Brain microvascular endothelial cell (primary cell): Measurements from ENCODE around the gene DNAH17.

Experiments
- DNase-seq: peaks from one replicate; pipeline ENCODE4 v3.0.0-alpha.2; 2020
- H3K27ac ChIP-seq: fragments of 250-450 bp; sonication (Bioruptor Pico); 2 replicates; pipeline ENCODE4 v1.5.1; 2020; ENCODE audit warnings: mild to moderate bottlenecking, moderate library complexity
- H3K27me3 ChIP-seq: fragments of 250-450 bp; sonication (Bioruptor Pico); replicated peaks from 2 replicates; pipeline ENCODE4 v1.5.1; 2020; ENCODE audit warnings: mild to moderate bottlenecking
- H3K36me3 ChIP-seq: fragments of 250-450 bp; sonication (Bioruptor Pico); replicated peaks from 2 replicates; pipeline ENCODE4 v1.5.1; 2020; ENCODE audit warnings: mild to moderate bottlenecking
- H3K4me3 ChIP-seq: 2 replicates; pipeline ENCODE4 v1.5.1; 2011; ENCODE audit warnings: low read depth, mild to moderate bottlenecking, control low read depth, low read length, moderate library complexity
- CTCF ChIP-seq: IDR thresholded peaks from 2 replicates; pipeline ENCODE4 v1.5.1; 2011; ENCODE audit warnings: low read depth, mild to moderate bottlenecking, moderate library complexity, low read length, control low read depth, inconsistent platforms; ENCODE audit errors: missing control alignments
- in situ Hi-C: cut with HindIII; loops from 2 replicates; pipeline ENCODE4 v1.10.0; 2017; ENCODE audit warnings: low sequenced_read_pairs, low pct_ligation_motif_present

Gene DNAH17

DNA sequence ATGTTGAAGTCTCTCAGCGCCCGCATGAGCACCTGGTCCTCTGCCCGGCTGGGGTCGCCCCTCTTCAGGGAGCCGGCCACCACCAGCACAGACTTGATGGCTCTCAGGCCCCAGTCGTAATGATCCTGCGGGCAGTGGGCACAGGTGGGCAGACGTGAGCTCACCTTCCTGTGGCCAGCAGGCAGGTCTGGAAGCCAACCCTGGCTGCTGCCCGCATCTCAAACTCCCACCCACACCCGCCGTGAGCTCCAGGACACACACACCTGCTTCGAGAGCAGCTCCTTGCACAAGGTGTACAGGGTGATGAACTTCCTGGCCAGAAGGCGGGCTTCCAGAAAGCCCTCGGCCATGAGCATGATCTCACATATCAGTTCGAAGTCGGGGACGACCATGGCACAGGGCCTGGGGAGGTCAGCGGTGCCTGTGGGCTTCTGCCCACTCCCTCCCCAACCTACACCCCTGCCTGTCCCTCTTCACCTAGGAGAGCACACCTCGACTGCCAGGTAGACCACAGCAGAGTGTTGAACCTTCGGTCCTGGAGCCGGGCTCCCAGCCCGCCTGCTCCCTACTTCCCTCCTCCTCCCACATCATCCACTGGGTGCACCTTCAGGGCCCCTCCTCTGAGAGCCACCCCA, 82.4 kb downstream of the DNAH17 start:
- in situ Hi-C loops, result loop anchor here (25.0 kb wide), 1 partner anchor 217 kb away; no protein-coding TSS in a partner anchor
- no peak overlapping the region for H3K4me3 ChIP-seq
- no peaks in the 10 kb centered on the region for H3K27me3 ChIP-seq
- H3K36me3 ChIP-seq, result no peaks in the 10 kb centered on the region
- H3K27ac ChIP-seq, result no peak overlapping the region
- no peak for TF ChIP-seq CTCF
- no peak for DNase-seq

DNA sequence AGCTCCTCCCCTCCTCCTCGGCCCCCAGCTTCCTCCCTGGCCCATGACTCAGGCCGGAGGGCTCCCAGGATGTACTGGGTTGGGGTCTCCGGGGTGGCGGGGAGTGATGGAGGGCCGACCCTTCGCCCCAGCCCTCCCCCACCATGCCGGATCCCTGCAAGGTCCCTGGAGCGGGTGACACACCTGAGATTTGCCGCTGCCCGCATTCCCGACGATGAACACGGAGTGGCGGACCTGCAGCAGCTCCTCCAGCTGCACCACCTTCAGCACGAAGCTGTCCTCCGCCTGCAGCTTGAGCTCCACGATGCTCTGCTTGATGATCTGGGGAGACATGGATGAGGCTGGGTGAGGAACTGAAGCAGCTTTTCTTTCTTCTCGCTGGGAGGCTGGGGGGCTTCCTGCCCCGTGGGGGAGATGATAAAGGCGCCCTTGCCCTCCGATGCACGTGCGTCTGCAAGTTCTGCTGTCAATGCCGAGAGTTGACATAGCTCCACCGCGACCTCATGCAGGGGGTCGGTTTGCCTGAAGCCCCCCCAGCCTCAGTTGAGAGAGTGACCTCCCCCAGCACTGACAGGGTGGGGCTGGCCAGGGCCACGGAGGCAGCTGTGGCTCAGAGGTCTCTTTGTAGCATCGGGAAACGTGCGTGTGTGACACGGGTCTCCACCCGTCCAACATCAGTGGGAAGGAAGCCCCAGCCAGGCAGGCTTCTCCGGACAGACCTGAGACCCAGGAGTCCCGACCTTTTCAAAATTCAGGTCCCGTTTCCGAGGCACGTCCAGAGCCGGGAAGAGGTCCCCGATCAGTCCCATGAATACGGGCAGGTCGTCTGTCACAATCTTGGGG, 83.1 kb downstream of the DNAH17 start:
- no peak for TF ChIP-seq CTCF
- no peak for DNase-seq
- in situ Hi-C loops, result loop anchor here (25.0 kb wide), 1 partner anchor 218 kb away; no protein-coding TSS in a partner anchor
- no peaks in the 10 kb centered on the region for H3K36me3 ChIP-seq
- no peaks in the 10 kb centered on the region for H3K27me3 ChIP-seq
- no peak overlapping the region for H3K4me3 ChIP-seq
- H3K27ac ChIP-seq, result no peak overlapping the region

- Histone ChIP-seq H3K27ac (no peak overlapping the region), H3K4me3 (no peak overlapping the region), H3K36me3 (no peaks in the 10 kb centered on the region), H3K27me3 (no peaks in the 10 kb centered on the region)
- no peak for DNase-seq
- in situ Hi-C loops, result loop anchor here (25.0 kb wide), 1 partner anchor 219 kb away; no protein-coding TSS in a partner anchor
- TF ChIP-seq CTCF, result no peak
Measured at GRCh38 chr17:78493450-78493849, 83.7 kb downstream of the DNAH17 start.

- H3K27ac ChIP-seq, result no peak overlapping the region
- no peaks in the 10 kb centered on the region for H3K27me3 ChIP-seq
- no peaks in the 10 kb centered on the region for H3K36me3 ChIP-seq
- in situ Hi-C loops, result loop anchor here (25.0 kb wide), 1 partner anchor 220 kb away; no protein-coding TSS in a partner anchor
- TF ChIP-seq CTCF, result no peak
- H3K4me3 ChIP-seq, result no peak overlapping the region
- DNase-seq, result no peak
Measured at GRCh38 chr17:78492116-78492799, 84.9 kb downstream of the DNAH17 start.

- Histone ChIP-seq H3K27me3 (no peaks in the 10 kb centered on the region), H3K27ac (no peak overlapping the region), H3K36me3 (no peaks in the 10 kb centered on the region), H3K4me3 (no peak overlapping the region)
- DNase-seq, result no peak
- in situ Hi-C loops, result loop anchor here (25.0 kb wide), 1 partner anchor 221 kb away; no protein-coding TSS in a partner anchor
- no peak for TF ChIP-seq CTCF
Measured at GRCh38 chr17:78491236-78492115, 85.7 kb downstream of the DNAH17 start.
